B cell (primary cell): ENCODE measurements around the gene CNOT1.

Experiments
- EZH2 ChIP-seq: IDR thresholded peaks from 2 replicates; pipeline ENCODE4 v1.6.1; 2012; ENCODE audit warnings: borderline replicate concordance, low read depth, mild to moderate bottlenecking, moderate library complexity, low read length; ENCODE audit not compliant: insufficient read depth, poor library complexity, severe bottlenecking
- TF ChIP-seq, protein P1 (sequence below): fragments of 200-600 bp; IDR thresholded peaks from one replicate; pipeline ENCODE4 v1.8.0; 2022; ENCODE audit warnings: antibody characterized with exemption, mild to moderate bottlenecking

DNA sequence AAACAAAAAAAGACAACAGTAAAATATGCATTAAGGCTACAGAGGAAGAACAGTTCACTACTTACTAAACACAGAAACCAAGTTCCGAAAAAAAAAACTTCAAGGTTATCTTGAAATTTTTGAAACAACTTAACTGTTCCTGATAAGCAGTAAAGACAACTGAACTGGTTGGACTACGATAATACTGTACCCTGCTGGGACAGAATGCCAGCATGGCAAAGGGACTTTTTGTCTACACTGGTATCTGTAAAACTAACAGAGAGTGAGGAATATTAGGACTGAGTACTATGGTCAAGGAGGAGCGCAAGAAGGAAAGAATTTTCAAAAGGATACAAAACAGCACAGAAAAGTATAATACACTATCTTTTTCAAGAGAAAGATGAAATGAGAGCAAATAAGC is 94.5 kb downstream of the CNOT1 start:
- no peak for TF ChIP-seq EZH2
- TF ChIP-seq, protein P1, sequence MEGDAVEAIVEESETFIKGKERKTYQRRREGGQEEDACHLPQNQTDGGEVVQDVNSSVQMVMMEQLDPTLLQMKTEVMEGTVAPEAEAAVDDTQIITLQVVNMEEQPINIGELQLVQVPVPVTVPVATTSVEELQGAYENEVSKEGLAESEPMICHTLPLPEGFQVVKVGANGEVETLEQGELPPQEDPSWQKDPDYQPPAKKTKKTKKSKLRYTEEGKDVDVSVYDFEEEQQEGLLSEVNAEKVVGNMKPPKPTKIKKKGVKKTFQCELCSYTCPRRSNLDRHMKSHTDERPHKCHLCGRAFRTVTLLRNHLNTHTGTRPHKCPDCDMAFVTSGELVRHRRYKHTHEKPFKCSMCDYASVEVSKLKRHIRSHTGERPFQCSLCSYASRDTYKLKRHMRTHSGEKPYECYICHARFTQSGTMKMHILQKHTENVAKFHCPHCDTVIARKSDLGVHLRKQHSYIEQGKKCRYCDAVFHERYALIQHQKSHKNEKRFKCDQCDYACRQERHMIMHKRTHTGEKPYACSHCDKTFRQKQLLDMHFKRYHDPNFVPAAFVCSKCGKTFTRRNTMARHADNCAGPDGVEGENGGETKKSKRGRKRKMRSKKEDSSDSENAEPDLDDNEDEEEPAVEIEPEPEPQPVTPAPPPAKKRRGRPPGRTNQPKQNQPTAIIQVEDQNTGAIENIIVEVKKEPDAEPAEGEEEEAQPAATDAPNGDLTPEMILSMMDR: no peak
